ENCODE measurements around the gene EPN3.

Gene EPN3

GRCh38 chr17:50511058-50511457 is 21.5 kb upstream of the EPN3 start:
- no peak for DNase-seq (ENCODE audit: low spot score)

- no peak for DNase-seq (ENCODE audit: low spot score)
Observed at GRCh38 chr17:50513495-50513894, 19.0 kb upstream of the EPN3 start.

GRCh38 chr17:50514388-50514787 is 18.1 kb upstream of the EPN3 start:
- DNase-seq (ENCODE audit: low spot score) = no peak

GRCh38 chr17:50514936-50515702 is 17.4 kb upstream of the EPN3 start:
- peak; percentile 43 for DNase-seq (ENCODE audit: low spot score)

- DNase-seq (ENCODE audit: low spot score) = no peak
Observed at GRCh38 chr17:50517011-50517410, 15.5 kb upstream of the EPN3 start.

- DNase-seq (ENCODE audit: low spot score) = no peak
Observed at GRCh38 chr17:50517504-50518383, 14.8 kb upstream of the EPN3 start.

- DNase-seq (ENCODE audit: low spot score) = no peak
Observed at GRCh38 chr17:50518384-50519023, 14.0 kb upstream of the EPN3 start.

- no peak for DNase-seq (ENCODE audit: low spot score)
Observed at GRCh38 chr17:50519141-50519834, 13.2 kb upstream of the EPN3 start.

- DNase-seq (ENCODE audit: low spot score) = no peak
Observed at GRCh38 chr17:50520483-50520882, 12.1 kb upstream of the EPN3 start.

- DNase-seq (ENCODE audit: low spot score) = no peak
Observed at GRCh38 chr17:50521514-50521913, 11.0 kb upstream of the EPN3 start.

- DNase-seq (ENCODE audit: low spot score) = no peak
Observed at GRCh38 chr17:50522766-50523165, 9.8 kb upstream of the EPN3 start.

GRCh38 chr17:50523208-50523607 is 9.3 kb upstream of the EPN3 start:
- no peak for DNase-seq (ENCODE audit: low spot score)

GRCh38 chr17:50524838-50525237 is 7.7 kb upstream of the EPN3 start:
- DNase-seq (ENCODE audit: low spot score) = no peak

- no peak for DNase-seq (ENCODE audit: low spot score)
Observed at GRCh38 chr17:50527155-50527762, 5.3 kb upstream of the EPN3 start.

- no peak for DNase-seq (ENCODE audit: low spot score)
Observed at GRCh38 chr17:50527949-50528474, 4.5 kb upstream of the EPN3 start.

GRCh38 chr17:50529849-50530248 is 2.7 kb upstream of the EPN3 start:
- DNase-seq (ENCODE audit: low spot score) = no peak

- DNase-seq (ENCODE audit: low spot score) = no peak
Observed at GRCh38 chr17:50531428-50532025, 1.0 kb upstream of the EPN3 start.

- DNase-seq (ENCODE audit: low spot score) = no peak
Observed at GRCh38 chr17:50533185-50533584, 650 bp downstream of the EPN3 start.

GRCh38 chr17:50533720-50534148 is 1.2 kb downstream of the EPN3 start:
- peak; percentile 56 for DNase-seq (ENCODE audit: low spot score)

- DNase-seq (ENCODE audit: low spot score) = peak; percentile 55
Observed at GRCh38 chr17:50534222-50534978, 1.9 kb downstream of the EPN3 start.
